Panc1 (cell line): ENCODE results near the gene NAA25. TPM values are rescaled to one million over a fixed set of nuclear protein-coding genes. Genes with fewer than 3 reads are reported as not detected.

Experiments used
- ATAC-seq: fragments of 200-7000 bp; cut with Tn5 transposase; 2 replicates; pipeline ENCODE4 v1.9.1; 2020; ENCODE audit warnings: mild to moderate bottlenecking, moderate library complexity
- BruUV-seq: library from RNA; stranded (reverse); fragments of 400-500 nt; replicated peaks from 2 replicates; lab custom pipeline; 2021; lab: Mats Ljungman, UMichigan
- CTCF ChIA-PET: fragments of 300-600 bp; sonication (Branson Sonifier 250); formaldehyde crosslinking; loops from one replicate; lab custom pipeline; 2022; ENCODE audit warnings: antibody characterized with exemption; lab: Charles Lee
- POLR2A ChIA-PET: fragments of 300-600 bp; sonication (Branson Sonifier 250); formaldehyde crosslinking; loops from one replicate; lab custom pipeline; 2022; ENCODE audit warnings: antibody characterized with exemption; lab: Charles Lee
- DNase-seq: peaks from one replicate; pipeline ENCODE4 v3.0.0-alpha.2; 2010; ENCODE audit warnings: low read depth, low spot score
- H3K27ac ChIP-seq: 2 replicates; pipeline ENCODE4 v1.5.1; 2011; ENCODE audit warnings: mild to moderate bottlenecking, low read length, inconsistent platforms
- H3K27me3 ChIP-seq: fragments of 200-500 bp; sonication (Bioruptor generic); 2 replicates; pipeline ENCODE4 v1.6.0; 2014; ENCODE audit warnings: low read length, inconsistent platforms; ENCODE audit not compliant: control insufficient read depth, insufficient read depth
- H3K36me3 ChIP-seq: fragments of 200-500 bp; sonication (Bioruptor generic); 2 replicates; pipeline ENCODE4 v1.5.1; 2014; ENCODE audit warnings: inconsistent platforms, mild to moderate bottlenecking, low read length, moderate library complexity; ENCODE audit not compliant: control insufficient read depth, insufficient read depth
- H3K4me1 ChIP-seq: 2 replicates; pipeline ENCODE4 v1.5.1; 2011; ENCODE audit warnings: inconsistent platforms, mild to moderate bottlenecking, low read length, moderate library complexity; ENCODE audit not compliant: control insufficient read depth, insufficient read depth
- H3K4me3 ChIP-seq, 2 experiments: 2 replicates each; pipeline ENCODE4 v1.5.1; 2011 to 2012; ENCODE audit warnings: low read depth in 2 of 2, low read length in 2 of 2, mild to moderate bottlenecking in 2 of 2, inconsistent platforms in 1 of 2, moderate library complexity in 1 of 2
- H3K9me3 ChIP-seq: fragments of 200-500 bp; sonication (Bioruptor generic); 2 replicates; pipeline ENCODE4 v1.5.1; 2014; ENCODE audit warnings: low read depth, mild to moderate bottlenecking, inconsistent platforms, low read length, moderate library complexity; ENCODE audit not compliant: control insufficient read depth, insufficient read depth
- POLR2AphosphoS5 ChIP-seq: IDR thresholded peaks from 2 replicates; pipeline ENCODE4 v1.6.1; 2012; ENCODE audit warnings: mild to moderate bottlenecking, low read depth, low read length, moderate library complexity
- REST ChIP-seq, 2 experiments: IDR thresholded peaks; 2 replicates each; pipeline ENCODE4 v1.6.1; 2011 to 2012; ENCODE audit warnings: low read depth in 2 of 2, control low read depth in 1 of 2, low read length in 1 of 2, mild to moderate bottlenecking in 1 of 2, moderate library complexity in 1 of 2; ENCODE audit not compliant: insufficient read depth in 1 of 2
- SIN3A ChIP-seq: IDR thresholded peaks from 2 replicates; pipeline ENCODE4 v1.6.1; 2012; ENCODE audit warnings: low read depth, mild to moderate bottlenecking, low read length, moderate library complexity, borderline replicate concordance; ENCODE audit not compliant: insufficient read depth
- TCF7L2 ChIP-seq: IDR thresholded peaks from 2 replicates; pipeline ENCODE4 v1.6.1; 2011; ENCODE audit warnings: mild to moderate bottlenecking, low read depth, low read length, inconsistent platforms
- in situ Hi-C: cut with HindIII; loops from 2 replicates; pipeline ENCODE4 v1.10.0; 2016; ENCODE audit warnings: low sequenced_read_pairs, low pct_unique_long_range_greater_than_20kb
- intact Hi-C: fragments of 100-400 bp; cut with micrococcal nuclease; formaldehyde crosslinking; loops from one replicate; pipeline ENCODE4 v1.10.0; 2022; ENCODE audit not compliant: unreplicated experiment
- total RNA-seq: library from RNA; stranded (reverse); gene quantifications from one replicate; pipeline ENCODE4 v1.2.1, GENCODE V29; 2021; ENCODE audit not compliant: unreplicated experiment
- TF ChIP-seq, protein P1 (sequence below): fragments of 450-650 bp; IDR thresholded peaks from 2 replicates; pipeline ENCODE4 v1.5.1; 2017; ENCODE audit warnings: mild to moderate bottlenecking

NAA25 gene
- total RNA-seq, 1 experiment from 2014 or later: 32.2 TPM

DNA sequence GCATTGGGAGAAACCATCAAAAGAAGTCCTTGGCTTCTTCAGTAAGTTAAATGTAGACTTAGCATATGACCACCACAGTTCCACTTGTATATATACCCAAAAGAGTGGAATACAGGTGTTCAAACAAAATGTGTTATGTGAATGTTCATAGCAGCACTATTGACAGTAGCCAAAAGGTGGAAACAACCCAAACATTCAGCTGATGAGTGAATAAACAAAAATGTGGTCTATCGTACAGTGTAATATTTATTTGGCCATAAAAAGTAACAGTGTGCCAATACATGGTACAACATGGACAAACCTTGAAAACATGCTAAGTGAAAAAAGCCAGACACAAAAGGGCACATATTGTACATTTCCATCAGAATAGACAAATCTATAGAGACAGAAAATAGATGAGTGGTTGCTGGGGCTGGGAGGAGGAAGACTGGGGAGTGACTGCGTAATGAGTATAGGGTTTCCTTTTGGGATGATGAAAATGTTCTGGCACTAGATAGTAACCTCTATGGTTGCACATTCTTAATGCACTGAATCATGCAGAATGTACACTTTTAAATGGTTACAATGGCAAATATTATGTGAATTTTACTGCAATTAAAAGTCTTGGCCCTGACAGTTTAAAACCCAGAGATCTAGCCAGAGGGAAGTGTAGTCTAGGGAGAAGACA, 89.9 kb downstream of the NAA25 start:
- no TSS peak for BruUV-seq
- in situ Hi-C loops: no loop called here
- Histone ChIP-seq H3K27me3 (no peaks in the 10 kb centered on the region), H3K36me3 (peaks cover 12% of the 10 kb centered on the region), H3K4me3 (no peak overlapping the region), H3K27ac (no peak overlapping the region), H3K4me1 (peaks cover 13% of the 10 kb centered on the region), H3K9me3 (no peaks in the 10 kb centered on the region)
- ATAC-seq (no peak), DNase-seq (no peak)
- TF ChIP-seq REST (IDR thresholded peaks at IDR 0.05; ENCODE audit: insufficient read depth in 1 of 2, low read depth in 2 of 2, low read length in 1 of 2) (no peak), TCF7L2 (no peak), POLR2AphosphoS5 (0 out of 2 replicates have a peak, but pooled peaks have one; percentile 10), SIN3A (no peak)
- TF ChIP-seq, protein P1, sequence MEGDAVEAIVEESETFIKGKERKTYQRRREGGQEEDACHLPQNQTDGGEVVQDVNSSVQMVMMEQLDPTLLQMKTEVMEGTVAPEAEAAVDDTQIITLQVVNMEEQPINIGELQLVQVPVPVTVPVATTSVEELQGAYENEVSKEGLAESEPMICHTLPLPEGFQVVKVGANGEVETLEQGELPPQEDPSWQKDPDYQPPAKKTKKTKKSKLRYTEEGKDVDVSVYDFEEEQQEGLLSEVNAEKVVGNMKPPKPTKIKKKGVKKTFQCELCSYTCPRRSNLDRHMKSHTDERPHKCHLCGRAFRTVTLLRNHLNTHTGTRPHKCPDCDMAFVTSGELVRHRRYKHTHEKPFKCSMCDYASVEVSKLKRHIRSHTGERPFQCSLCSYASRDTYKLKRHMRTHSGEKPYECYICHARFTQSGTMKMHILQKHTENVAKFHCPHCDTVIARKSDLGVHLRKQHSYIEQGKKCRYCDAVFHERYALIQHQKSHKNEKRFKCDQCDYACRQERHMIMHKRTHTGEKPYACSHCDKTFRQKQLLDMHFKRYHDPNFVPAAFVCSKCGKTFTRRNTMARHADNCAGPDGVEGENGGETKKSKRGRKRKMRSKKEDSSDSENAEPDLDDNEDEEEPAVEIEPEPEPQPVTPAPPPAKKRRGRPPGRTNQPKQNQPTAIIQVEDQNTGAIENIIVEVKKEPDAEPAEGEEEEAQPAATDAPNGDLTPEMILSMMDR: no peak
- intact Hi-C loops: loop anchor here (5.0 kb wide), 1 partner anchor 71 kb away; no protein-coding TSS in a partner anchor
- CTCF ChIA-PET: no interaction called here
- POLR2A ChIA-PET: interaction anchor here (0.6 kb wide), 1 partner anchor 9 kb away, joined by 5 read pairs; no protein-coding TSS in a partner anchor

DNA sequence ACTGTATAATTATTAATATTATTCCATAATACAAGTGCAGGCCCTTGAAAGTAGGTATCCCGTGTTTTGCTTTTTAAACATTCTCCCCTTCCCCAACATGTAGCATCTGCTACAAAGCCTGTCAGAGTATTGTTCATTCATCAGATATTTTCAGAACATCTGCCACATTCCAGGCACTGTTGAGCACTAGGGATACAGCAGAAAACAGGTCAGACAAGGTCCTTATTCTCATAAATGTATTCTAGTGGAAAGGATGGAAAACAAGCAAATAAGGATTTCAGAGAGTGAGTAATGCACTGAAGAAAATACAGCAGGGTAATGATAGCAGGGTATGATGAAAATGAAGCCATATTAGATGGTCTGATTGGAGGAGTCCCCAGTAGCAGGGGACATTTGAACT, 91.5 kb downstream of the NAA25 start:
- Histone ChIP-seq H3K4me1 (peaks cover 13% of the 10 kb centered on the region), H3K9me3 (no peaks in the 10 kb centered on the region), H3K36me3 (peaks cover 3% of the 10 kb centered on the region; the same call in 1 of the 2 replicates), H3K4me3 (no peak overlapping the region), H3K27ac (no peak overlapping the region), H3K27me3 (no peaks in the 10 kb centered on the region)
- BruUV-seq: TSS peak; percentile 48
- TF ChIP-seq, protein P1: no peak
- no peak for TF ChIP-seq REST (IDR thresholded peaks at IDR 0.05; ENCODE audit: insufficient read depth in 1 of 2, low read depth in 2 of 2, low read length in 1 of 2)
- TF ChIP-seq TCF7L2: no peak
- TF ChIP-seq POLR2AphosphoS5: no peak
- TF ChIP-seq SIN3A: no peak
- DNase-seq (no peak), ATAC-seq (no peak)
- in situ Hi-C loops (no loop called here), intact Hi-C loops (loop anchor here (5.0 kb wide), 1 partner anchor 70 kb away; no protein-coding TSS in a partner anchor)
- ChIA-PET POLR2A (interaction anchor here (0.7 kb wide), 1 partner anchor 74 kb away, joined by 9 read pairs; no protein-coding TSS in a partner anchor), CTCF (no interaction called here)
